Stimulated activated CD4-positive, alpha-beta T cell treated with anti-CD3 and anti-CD28 coated beads, Interleukin-2, amount 100 ng/mL, for 48 hours (primary cell): ENCODE results near the gene KRTAP10-11.
"Not testable (repeated sequence)": the region's sequence is repeated elsewhere in the genome, so short reads cannot be mapped to it uniquely, and the experiment has no call there.

ENCODE experiments used
- DNase-seq, 2 donors: peaks; one replicate each; pipeline ENCODE4 v3.0.0-alpha.2; 2020

The KRTAP10-11 gene

GRCh38 chr21:44667612-44668011 lies 21.4 kb downstream of the KRTAP10-11 start:
- no peak for DNase-seq

DNA sequence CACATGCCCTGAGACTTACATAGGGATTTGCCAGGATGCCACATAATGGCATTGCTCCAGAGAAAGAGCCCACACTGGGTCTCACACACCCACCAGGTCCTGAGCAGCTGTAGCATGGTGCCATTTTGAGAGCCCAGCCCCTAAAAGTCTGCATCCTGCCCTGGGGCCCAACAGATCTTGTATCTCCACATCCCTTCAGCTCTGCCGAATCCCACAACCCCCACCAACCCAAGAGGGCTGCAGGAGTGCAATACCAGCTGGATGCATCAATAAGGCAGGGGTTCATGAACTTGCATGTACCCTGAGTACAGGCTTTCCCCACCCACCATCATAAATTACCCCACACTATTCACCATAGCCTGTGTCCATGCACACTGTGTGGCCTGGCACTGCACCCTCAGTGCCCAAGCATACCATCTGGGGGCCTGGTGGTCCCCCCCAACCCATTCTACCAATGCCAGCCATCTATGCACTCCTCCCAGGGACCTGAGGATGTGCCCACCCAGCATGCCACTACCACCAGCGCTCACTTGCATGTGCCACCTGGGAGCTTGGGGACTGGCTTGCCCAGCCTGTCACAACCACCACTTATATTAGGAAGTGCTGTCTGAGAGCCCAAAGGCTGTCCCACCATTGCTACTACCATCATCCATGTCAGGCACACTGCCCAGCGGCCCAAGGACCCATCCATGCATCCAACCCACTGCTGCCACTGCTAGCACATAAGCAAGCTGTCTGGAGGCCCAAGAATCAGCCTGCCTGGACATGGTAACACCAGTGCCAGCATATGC lies 24.6 kb downstream of the KRTAP10-11 start:
- no peak for DNase-seq

GRCh38 chr21:44671911-44672310 lies 25.7 kb downstream of the KRTAP10-11 start:
- DNase-seq = no peak

DNA sequence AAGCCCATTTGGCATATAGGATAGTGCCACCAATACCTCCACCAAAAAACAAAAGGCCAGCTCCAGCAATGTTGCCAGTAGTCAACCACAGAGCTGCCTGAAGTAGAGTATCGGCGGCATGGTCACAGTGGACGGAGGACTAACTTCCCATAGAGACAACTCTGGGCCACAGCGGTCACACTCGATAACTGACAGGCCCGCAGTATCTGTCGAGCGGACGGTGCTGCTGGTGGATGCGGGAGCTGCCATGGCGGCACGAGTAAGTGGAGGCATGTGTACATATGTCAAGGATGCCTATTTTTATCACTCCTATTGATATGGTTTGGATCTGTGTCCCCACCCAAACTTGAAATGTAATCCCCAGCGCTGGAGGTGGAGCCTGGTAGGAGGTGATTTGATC lies 31.7 kb downstream of the KRTAP10-11 start:
- no peak for DNase-seq

GRCh38 chr21:44681152-44681551 lies 34.9 kb downstream of the KRTAP10-11 start:
- DNase-seq = no peak

- DNase-seq = no peak
These were observed 35.8 kb downstream of the KRTAP10-11 start, which contains the start of gene KRTAP12-1 for GRCh38 chr21:44681861-44682579. Gene KRTAP12-1, minus strand, starts transcription at chr21:44682163. Its CDS starts 40 bp downstream, at chr21:44682123.

GRCh38 chr21:44682580-44683151 lies 36.5 kb downstream of the KRTAP10-11 start:
- DNase-seq = no peak

GRCh38 chr21:44684077-44684476 lies 37.9 kb downstream of the KRTAP10-11 start:
- DNase-seq = no peak

DNA sequence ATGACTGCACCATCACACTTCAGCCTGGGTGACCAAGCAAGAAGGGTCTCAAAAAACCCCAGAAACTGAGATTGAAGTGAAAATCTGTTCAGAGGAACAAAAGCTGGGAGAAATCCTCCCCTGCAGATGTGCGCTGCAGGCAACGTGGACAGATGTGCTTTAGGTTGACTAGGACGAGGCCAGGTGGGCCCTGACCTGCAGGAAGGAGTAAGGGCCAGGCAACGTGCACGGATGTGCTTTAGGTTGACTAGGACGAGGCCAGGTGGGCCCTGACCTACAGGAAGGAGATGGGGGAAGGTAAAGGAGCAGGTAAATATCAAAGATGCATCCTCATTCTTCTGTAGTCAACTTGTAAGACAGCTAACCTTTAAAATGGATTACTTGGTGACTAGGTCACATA lies 38.3 kb downstream of the KRTAP10-11 start:
- no peak for DNase-seq

DNA sequence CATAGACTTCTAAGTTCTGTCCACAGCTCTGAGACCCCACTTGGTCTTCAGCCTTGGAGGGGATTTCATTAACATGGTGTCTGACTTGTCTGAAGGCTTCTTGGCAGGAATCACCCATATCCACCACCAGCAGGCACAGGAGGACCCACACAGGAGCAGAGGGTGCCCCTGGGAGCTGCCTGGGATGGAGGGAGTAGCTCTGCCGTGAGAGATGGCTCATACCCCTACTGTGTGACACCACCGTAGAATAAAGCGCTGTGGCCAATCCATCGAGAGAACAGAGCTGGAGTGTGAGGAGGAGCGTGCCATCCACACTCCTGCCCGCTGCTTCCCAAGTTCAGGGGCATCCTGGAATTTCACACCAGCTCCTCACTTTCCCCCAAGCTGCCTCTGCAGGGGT lies 38.8 kb downstream of the KRTAP10-11 start:
- DNase-seq = not testable (repeated sequence)

DNA sequence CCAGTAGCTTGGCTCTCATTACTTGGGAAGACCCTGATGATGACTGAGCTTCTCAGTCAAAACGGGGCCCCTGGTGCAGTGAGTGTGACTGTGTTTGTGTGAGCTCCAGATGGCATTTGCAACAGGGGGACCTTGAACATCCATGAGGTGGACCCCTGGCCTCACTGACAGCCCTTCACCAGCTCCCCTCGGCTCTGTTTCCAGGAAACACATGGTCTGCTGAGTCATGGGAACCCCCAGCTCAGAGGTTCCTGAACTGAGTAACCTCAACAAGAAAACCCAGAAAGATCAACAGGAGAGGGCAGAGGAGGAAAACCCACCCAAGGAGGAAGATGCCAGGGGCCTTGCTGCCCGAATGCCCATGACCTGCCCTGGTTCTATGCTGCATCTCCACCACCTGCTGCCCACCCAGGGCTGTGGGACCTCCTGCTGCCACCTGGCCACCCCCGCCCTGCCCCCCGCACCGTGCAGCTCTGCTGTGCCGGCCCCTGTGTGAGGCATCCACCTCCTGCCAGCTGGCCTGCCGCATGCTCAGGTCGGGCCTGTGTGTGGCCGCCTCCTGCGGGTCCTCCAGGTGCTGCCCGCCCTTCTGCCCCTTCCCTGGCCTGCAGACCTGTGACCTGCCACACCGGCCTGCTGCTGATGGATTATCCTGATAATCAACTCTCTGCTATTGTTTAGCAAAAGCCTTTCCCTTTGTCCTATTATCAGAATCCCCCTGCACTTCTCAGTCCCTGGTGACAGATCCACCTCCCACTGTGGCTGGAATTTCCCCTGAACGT lies 40.0 kb downstream of the KRTAP10-11 start:
- DNase-seq = no peak

GRCh38 chr21:44686843-44687561 lies 40.8 kb downstream of the KRTAP10-11 start:
- DNase-seq = no peak

- DNase-seq = no peak
These were observed 41.5 kb downstream of the KRTAP10-11 start for GRCh38 chr21:44687671-44688070.

DNA sequence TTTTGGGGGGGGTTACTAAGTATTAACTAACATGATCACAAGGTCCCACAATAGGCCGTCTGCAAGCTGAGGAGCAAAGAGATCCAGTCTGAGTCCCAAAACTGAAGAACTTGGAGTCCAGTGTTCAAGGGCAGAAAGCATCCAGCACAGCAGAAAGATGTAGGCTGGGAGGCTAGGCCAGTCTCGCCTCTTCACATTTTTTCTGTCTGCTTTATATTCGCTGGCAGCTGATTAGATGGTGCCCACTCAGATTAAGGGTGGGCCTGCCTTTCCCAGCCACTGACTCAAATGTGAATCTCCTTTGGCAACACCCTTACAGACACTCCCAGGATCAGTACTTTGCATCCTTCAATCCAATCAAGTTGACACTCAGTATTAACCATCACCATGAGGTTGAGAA lies 43.5 kb downstream of the KRTAP10-11 start:
- DNase-seq = not testable (repeated sequence)

GRCh38 chr21:44691686-44692085 lies 45.5 kb downstream of the KRTAP10-11 start:
- no peak for DNase-seq

DNA sequence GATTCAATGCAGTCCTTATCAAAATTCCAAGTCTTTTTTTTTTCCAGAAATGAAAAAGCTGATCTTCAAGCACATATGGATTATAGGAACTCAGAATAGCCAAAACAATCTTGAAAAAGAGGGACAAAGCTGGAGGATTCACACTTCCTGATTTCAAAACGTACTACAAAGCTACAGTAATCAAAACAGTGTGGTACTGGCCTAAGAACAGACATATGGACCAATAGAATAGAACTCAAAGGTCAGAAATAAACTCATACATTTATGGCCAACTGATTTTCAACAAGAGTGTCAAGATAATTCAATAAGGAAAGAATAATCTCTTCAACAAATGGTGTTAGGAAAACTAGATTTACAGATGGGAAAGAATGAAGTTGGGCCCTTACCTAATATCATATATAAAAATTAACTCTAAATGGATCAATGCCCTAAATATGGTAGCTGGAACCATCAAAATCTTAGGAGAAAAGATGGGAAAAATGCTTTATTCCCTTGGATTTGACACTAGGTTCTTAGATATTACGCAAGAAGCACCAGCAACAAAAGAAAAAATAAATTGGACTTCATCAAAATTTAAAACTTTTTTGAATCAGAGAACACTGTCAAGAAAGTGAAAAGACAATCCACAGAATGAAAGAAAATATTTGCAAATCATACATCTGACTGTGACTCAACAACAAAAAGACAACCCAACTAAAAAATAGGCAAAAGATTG lies 46.7 kb downstream of the KRTAP10-11 start:
- no peak for DNase-seq

GRCh38 chr21:44694776-44695175 lies 48.6 kb downstream of the KRTAP10-11 start:
- no peak for DNase-seq

DNA sequence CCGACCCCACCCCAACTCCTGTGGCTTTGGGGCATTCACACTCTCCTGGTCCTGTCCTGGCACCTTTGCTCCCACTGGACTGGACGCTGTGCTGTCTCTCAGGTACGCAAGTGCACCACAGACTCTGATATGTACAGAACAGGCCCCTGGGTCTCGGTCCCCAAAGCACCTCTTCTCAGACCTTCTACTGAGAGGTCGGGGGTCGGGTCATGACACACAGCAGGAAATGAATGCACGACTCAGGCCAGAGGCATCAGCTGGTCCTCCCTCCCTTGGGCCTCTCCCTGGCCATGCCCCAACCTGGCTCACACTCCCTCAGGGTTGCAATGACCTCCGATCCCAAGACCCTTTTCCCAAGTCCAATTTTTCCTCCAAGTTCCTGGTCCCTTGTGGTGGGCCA lies 49.0 kb downstream of the KRTAP10-11 start:
- DNase-seq = no peak

DNA sequence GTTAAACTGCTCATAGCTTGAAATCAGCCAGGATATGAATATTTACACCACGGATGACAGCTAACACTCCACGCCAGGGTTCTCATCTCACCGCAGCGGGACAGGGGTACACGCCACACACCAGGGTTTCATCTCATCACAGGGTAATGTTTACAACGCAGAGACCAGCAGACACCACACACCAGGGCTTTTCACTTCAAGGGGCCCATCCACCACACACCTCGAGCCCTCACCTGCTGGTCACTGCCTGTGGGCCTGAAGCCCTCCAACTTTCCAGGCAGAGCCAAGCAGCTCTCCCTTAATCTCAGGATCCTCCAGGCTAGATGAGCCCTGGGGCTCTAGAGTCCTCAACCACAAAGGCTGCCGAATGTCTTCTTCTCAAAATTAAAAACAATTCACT lies 49.4 kb downstream of the KRTAP10-11 start:
- DNase-seq = no peak

- no peak for DNase-seq
These were observed 50.4 kb downstream of the KRTAP10-11 start for GRCh38 chr21:44696572-44696971.
